Measurements from ENCODE around the gene ODR4. TPM values are rescaled to one million over a fixed set of nuclear protein-coding genes. Genes with fewer than 3 reads are reported as not detected.

ODR4 gene
- total RNA-seq, 4 donors from 2014 or later, result 11.3 to 16.8 (median 11.9) TPM

GRCh38 chr1:186442651-186443375, 67.2 kb downstream of the ODR4 start:
- no peaks in the 10 kb centered on the region for H3K9me3 ChIP-seq
- intact Hi-C loops (cut with DNase I; ENCODE audit: low total_unique reads) (no loop called here), in situ Hi-C loops (cut with MboI; ENCODE audit: low sequenced_read_pairs in 4 of 4) (no loop called here)
- H3K4me1 ChIP-seq, result no peaks in the 10 kb centered on the region
- TF ChIP-seq POLR2A (IDR thresholded peaks at IDR 0.05), result no peak
- TF ChIP-seq CTCF (IDR thresholded peaks at IDR 0.05 in 4 of 5, conservative IDR thresholded peaks at IDR 0.05 in 1 of 5), result no peak
- no peaks in the 10 kb centered on the region for H3K36me3 ChIP-seq
- ATAC-seq, result no peak
- DNase-seq, result no peak
- no peak overlapping the region for H3K27ac ChIP-seq
- H3K27me3 ChIP-seq, result no peaks in the 10 kb centered on the region
- no peak overlapping the region for H3K4me3 ChIP-seq

- TF ChIP-seq POLR2A (IDR thresholded peaks at IDR 0.05) (no peak), CTCF (IDR thresholded peaks at IDR 0.05 in 4 of 5, conservative IDR thresholded peaks at IDR 0.05 in 1 of 5) (no peak)
- no peaks in the 10 kb centered on the region for H3K9me3 ChIP-seq
- no peaks in the 10 kb centered on the region for H3K36me3 ChIP-seq
- intact Hi-C loops (cut with DNase I; ENCODE audit: low total_unique reads) (no loop called here), in situ Hi-C loops (cut with MboI; ENCODE audit: low sequenced_read_pairs in 4 of 4) (no loop called here)
- no peak overlapping the region for H3K4me3 ChIP-seq
- ATAC-seq (no peak), DNase-seq (no peak)
- no peak overlapping the region for H3K27ac ChIP-seq
- no peaks in the 10 kb centered on the region for H3K27me3 ChIP-seq
- no peaks in the 10 kb centered on the region for H3K4me1 ChIP-seq
These were observed 68.0 kb downstream of the ODR4 start for GRCh38 chr1:186443638-186444037.

GRCh38 chr1:186446152-186446551, 70.5 kb downstream of the ODR4 start:
- no peaks in the 10 kb centered on the region for H3K27me3 ChIP-seq
- H3K27ac ChIP-seq, result no peak overlapping the region
- H3K36me3 ChIP-seq, result no peaks in the 10 kb centered on the region
- DNase-seq (no peak), ATAC-seq (no peak)
- H3K9me3 ChIP-seq, result no peaks in the 10 kb centered on the region
- TF ChIP-seq CTCF (IDR thresholded peaks at IDR 0.05 in 4 of 5, conservative IDR thresholded peaks at IDR 0.05 in 1 of 5), result no peak
- no peak for TF ChIP-seq POLR2A (IDR thresholded peaks at IDR 0.05)
- H3K4me3 ChIP-seq, result no peak overlapping the region
- intact Hi-C loops (cut with DNase I; ENCODE audit: low total_unique reads) (no loop called here), in situ Hi-C loops (cut with MboI; ENCODE audit: low sequenced_read_pairs in 4 of 4) (no loop called here)
- H3K4me1 ChIP-seq, result no peaks in the 10 kb centered on the region

GRCh38 chr1:186454981-186455380, 79.3 kb downstream of the ODR4 start:
- DNase-seq (no peak), ATAC-seq (no peak)
- intact Hi-C loops (cut with DNase I; ENCODE audit: low total_unique reads), result no loop called here
- Histone ChIP-seq H3K27me3 (no peaks in the 10 kb centered on the region), H3K9me3 (no peaks in the 10 kb centered on the region), H3K4me1 (no peaks in the 10 kb centered on the region), H3K36me3 (no peaks in the 10 kb centered on the region), H3K4me3 (no peak overlapping the region), H3K27ac (no peak overlapping the region)
- in situ Hi-C loops (cut with MboI; ENCODE audit: low sequenced_read_pairs in 4 of 4), result no loop called here
- no peak for TF ChIP-seq POLR2A (IDR thresholded peaks at IDR 0.05)
- TF ChIP-seq CTCF (IDR thresholded peaks at IDR 0.05 in 4 of 5, conservative IDR thresholded peaks at IDR 0.05 in 1 of 5), result no peak

Data from gastrocnemius medialis (tissue), 4 donors.